ENCODE measurements around the gene RBM5. TPM values are rescaled to one million over a fixed set of nuclear protein-coding genes. Genes with fewer than 3 reads are reported as not detected.

Gene RBM5
- polyA plus RNA-seq, 1 of the 3 experiments (the other 2 are of a cell fraction), result 113 TPM

DNA sequence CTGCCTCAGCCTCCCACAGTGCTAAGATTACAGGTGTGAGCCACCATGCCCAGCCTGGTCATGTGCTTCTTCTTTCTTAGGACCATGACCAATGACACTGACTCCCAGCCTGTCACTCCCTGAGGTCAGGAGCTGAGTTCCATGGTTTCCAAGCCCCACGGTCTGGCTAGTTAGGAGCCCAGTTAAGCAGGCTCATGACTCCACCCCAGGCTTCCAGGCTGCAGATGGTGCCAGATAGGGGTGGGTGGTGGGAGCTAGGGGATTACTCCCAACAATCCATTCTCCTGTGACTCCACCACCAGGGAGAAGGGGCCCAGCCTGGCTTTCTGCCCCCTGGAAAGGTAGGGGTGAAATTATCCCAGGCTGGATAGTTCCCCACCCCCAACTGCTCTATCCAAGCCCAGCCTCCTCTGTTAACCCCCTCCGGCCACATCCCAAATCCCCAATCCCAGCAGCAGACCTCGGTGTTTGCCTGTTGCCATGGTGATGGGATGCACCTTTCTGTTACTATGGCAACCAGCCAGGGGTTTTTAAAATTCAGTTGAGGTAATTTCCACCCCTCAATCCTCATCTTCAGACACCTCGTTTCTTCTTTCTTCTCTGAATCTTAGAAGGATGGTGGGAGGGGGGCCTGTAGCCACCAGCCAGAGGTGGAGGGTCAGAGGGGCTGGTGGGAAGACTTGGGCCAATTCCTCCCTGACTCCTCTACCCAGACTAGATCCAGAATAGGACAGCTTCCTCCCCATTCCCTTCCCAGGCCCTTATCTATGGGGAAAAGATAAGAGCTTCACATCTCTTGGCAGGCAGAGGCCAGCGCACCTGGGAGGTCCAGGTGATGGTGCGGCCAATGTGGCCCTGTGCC, 43.9 kb downstream of the RBM5 start (continued):
- TF ChIP-seq, protein P1, sequence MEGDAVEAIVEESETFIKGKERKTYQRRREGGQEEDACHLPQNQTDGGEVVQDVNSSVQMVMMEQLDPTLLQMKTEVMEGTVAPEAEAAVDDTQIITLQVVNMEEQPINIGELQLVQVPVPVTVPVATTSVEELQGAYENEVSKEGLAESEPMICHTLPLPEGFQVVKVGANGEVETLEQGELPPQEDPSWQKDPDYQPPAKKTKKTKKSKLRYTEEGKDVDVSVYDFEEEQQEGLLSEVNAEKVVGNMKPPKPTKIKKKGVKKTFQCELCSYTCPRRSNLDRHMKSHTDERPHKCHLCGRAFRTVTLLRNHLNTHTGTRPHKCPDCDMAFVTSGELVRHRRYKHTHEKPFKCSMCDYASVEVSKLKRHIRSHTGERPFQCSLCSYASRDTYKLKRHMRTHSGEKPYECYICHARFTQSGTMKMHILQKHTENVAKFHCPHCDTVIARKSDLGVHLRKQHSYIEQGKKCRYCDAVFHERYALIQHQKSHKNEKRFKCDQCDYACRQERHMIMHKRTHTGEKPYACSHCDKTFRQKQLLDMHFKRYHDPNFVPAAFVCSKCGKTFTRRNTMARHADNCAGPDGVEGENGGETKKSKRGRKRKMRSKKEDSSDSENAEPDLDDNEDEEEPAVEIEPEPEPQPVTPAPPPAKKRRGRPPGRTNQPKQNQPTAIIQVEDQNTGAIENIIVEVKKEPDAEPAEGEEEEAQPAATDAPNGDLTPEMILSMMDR (IDR thresholded peaks at IDR 0.05), result no peak
- no peak for TF ChIP-seq RAD21 (IDR thresholded peaks at IDR 0.05; ENCODE audit: low read length)
- no peak for TF ChIP-seq JUND (IDR thresholded peaks at IDR 0.05)

- TF ChIP-seq, protein P1 (IDR thresholded peaks at IDR 0.05), result no peak
- TF ChIP-seq TCF12 (IDR thresholded peaks at IDR 0.05), result no peak
- peak; percentile 28 for DNase-seq
- Histone ChIP-seq H3K9ac (no peak overlapping the region), H2AFZ (ENCODE audit: low read depth) (no peak overlapping the region), H3K9me3 (no peaks in the 10 kb centered on the region), H3K4me2 (no peak overlapping the region), H3K27ac (ENCODE audit: low read depth in 2 of 2, low read length in 1 of 2) (no peak overlapping the region), H3K9me2 (no peaks in the 10 kb centered on the region), H3K36me3 (replicated peaks in 1 of 2; ENCODE audit: control insufficient read depth in 1 of 2, insufficient read depth in 2 of 2, low read length in 1 of 2) (no peaks in the 10 kb centered on the region), H4K20me1 (ENCODE audit: insufficient read depth) (no peaks in the 10 kb centered on the region), H3K27me3 (ENCODE audit: insufficient read depth) (no peaks in the 10 kb centered on the region), H3K4me1 (ENCODE audit: control insufficient read depth in 1 of 2, insufficient read depth in 2 of 2, low read depth in 1 of 2, low read length in 1 of 2) (peaks cover 4 to 25% of the 10 kb centered on the region in 2 experiments; a peak in 3 of 4 replicates), H3K4me3 (ENCODE audit: low read depth in 2 of 2, low read length in 1 of 2) (no peak overlapping the region), H3K79me2 (ENCODE audit: insufficient read depth) (no peaks in the 10 kb centered on the region), H3F3A (replicated peaks; ENCODE audit: insufficient read depth) (no peaks in the 10 kb centered on the region)
- ChIA-PET POLR2A (no interaction called here), CTCF (interaction anchor here (1.3 to 28.1 kb wide), 5 partner anchors 10 to 52 kb away, joined by 3 to 684 read pairs (median 4); partner anchors contain the start of gene GNAT1)
- 50% methylated on average over 1 of the region's 4 CpGs for WGBS (ENCODE audit: low lambda C conversion rate)
These were observed 44.5 kb downstream of the RBM5 start for GRCh38 chr3:50133283-50133615.

DNA sequence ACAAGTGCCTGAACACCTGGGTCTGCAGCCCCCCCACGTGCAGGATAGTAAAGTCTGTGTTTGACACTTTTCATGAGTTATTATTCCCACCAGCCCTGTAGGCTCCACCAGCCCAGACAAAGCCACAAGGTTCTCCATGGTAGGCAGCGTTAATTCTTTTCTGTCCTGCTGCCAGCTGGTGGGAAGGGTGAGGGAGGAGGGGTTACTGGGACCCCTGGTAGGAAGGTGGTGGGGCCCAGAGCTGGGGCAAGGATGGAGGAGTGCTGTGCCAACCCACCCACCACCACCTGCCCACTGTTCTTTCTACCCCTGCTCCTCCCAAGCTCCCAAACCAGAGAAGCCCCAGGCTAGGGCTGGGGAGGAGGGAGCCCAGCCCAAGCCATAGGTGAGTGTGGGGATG, 45.6 kb downstream of the RBM5 start:
- Histone ChIP-seq H3K9me2 (no peaks in the 10 kb centered on the region), H3K9ac (no peak overlapping the region), H4K20me1 (ENCODE audit: insufficient read depth) (no peaks in the 10 kb centered on the region), H3K79me2 (ENCODE audit: insufficient read depth) (no peaks in the 10 kb centered on the region), H3K9me3 (no peaks in the 10 kb centered on the region), H3K4me2 (no peak overlapping the region), H2AFZ (ENCODE audit: low read depth) (no peak overlapping the region), H3K36me3 (replicated peaks in 1 of 2; ENCODE audit: control insufficient read depth in 1 of 2, insufficient read depth in 2 of 2, low read length in 1 of 2) (no peaks in the 10 kb centered on the region), H3K4me3 (ENCODE audit: low read depth in 2 of 2, low read length in 1 of 2) (no peak overlapping the region), H3F3A (replicated peaks; ENCODE audit: insufficient read depth) (no peaks in the 10 kb centered on the region), H3K27ac (ENCODE audit: low read depth in 2 of 2, low read length in 1 of 2) (no peak overlapping the region), H3K4me1 (ENCODE audit: control insufficient read depth in 1 of 2, insufficient read depth in 2 of 2, low read depth in 1 of 2, low read length in 1 of 2) (peaks cover 14 to 37% of the 10 kb centered on the region in 2 experiments; a peak in 3 of 4 replicates), H3K27me3 (ENCODE audit: insufficient read depth) (no peaks in the 10 kb centered on the region)
- CTCF ChIA-PET, result interaction anchor here (1.1 to 28.1 kb wide), 4 partner anchors 9 to 91 kb away, joined by 3 to 684 read pairs (median 13); partner anchors contain the start of gene GNAT1
- TF ChIP-seq RXRA (IDR thresholded peaks at IDR 0.05; ENCODE audit: borderline replicate concordance, low read depth) (no peak), FOXJ3 (CRISPR knock-in tag; IDR thresholded peaks at IDR 0.05) (no peak), GABPA (IDR thresholded peaks at IDR 0.05; ENCODE audit: low read depth) (no peak), TCF12 (IDR thresholded peaks at IDR 0.05) (no peak), PBX3 (IDR thresholded peaks at IDR 0.05) (no peak), CHD2 (IDR thresholded peaks at IDR 0.05; ENCODE audit: low read length, partially characterized antibody) (no peak), TEAD4 (IDR thresholded peaks at IDR 0.05; ENCODE audit: borderline replicate concordance, insufficient read depth) (no peak), MEF2A (IDR thresholded peaks at IDR 0.05; ENCODE audit: borderline replicate concordance, low read depth) (no peak), SIN3A (IDR thresholded peaks at IDR 0.05; ENCODE audit: borderline replicate concordance, low read depth, low read length) (no peak), EP300 (IDR thresholded peaks at IDR 0.05; ENCODE audit: borderline replicate concordance in 1 of 2, low read depth in 1 of 2, low read length in 1 of 2) (no peak), FOSL2 (IDR thresholded peaks at IDR 0.05; ENCODE audit: borderline replicate concordance, low read depth) (no peak), MXI1 (IDR thresholded peaks at IDR 0.05; ENCODE audit: low read depth, low read length) (no peak), IRF3 (IDR thresholded peaks at IDR 0.05; ENCODE audit: low read depth, low read length) (no peak), TAF1 (IDR thresholded peaks at IDR 0.05; ENCODE audit: borderline replicate concordance, low read depth, low read length) (no peak), JUND (IDR thresholded peaks at IDR 0.05) (no peak), GATA2 (CRISPR knock-in tag; IDR thresholded peaks at IDR 0.05) (no peak)
- POLR2A ChIA-PET, result interaction anchor here (1.1 kb wide), 1 partner anchor 13 kb away, joined by 6 read pairs; no protein-coding TSS in a partner anchor
- no peak for DNase-seq
- 38% methylated on average over 2 of the region's 2 CpGs for WGBS (ENCODE audit: low lambda C conversion rate)
